Skeletal muscle tissue (tissue), 4 donors: ENCODE results near the gene LYPD6B. TPM values are rescaled to one million over a fixed set of nuclear protein-coding genes. Genes with fewer than 3 reads are reported as not detected.

Source experiments
- H3K27ac ChIP-seq: one replicate; pipeline ENCODE4 v1.7.0; 2013; ENCODE audit warnings: mild to moderate bottlenecking, low read depth, low read length, inconsistent platforms
- H3K27me3 ChIP-seq, 3 donors: one replicate each; pipeline ENCODE4 v1.7.0; 2013; ENCODE audit warnings: low read length in 3 of 3; ENCODE audit not compliant: control insufficient read depth in 3 of 3, insufficient read depth in 3 of 3
- H3K36me3 ChIP-seq, 3 donors: one replicate each; pipeline ENCODE4 v1.7.0; 2013; ENCODE audit warnings: low read length in 3 of 3; ENCODE audit not compliant: control insufficient read depth in 3 of 3, insufficient read depth in 3 of 3
- H3K4me1 ChIP-seq, 3 donors: one replicate each; pipeline ENCODE4 v1.7.0; 2013; ENCODE audit warnings: low read length in 3 of 3, mild to moderate bottlenecking in 3 of 3; ENCODE audit not compliant: control insufficient read depth in 3 of 3, insufficient read depth in 3 of 3
- H3K4me3 ChIP-seq, 3 donors: one replicate each; pipeline ENCODE4 v1.7.0; 2013; ENCODE audit warnings: low read length in 3 of 3
- H3K9ac ChIP-seq, 3 donors: one replicate each; pipeline ENCODE4 v1.7.0; 2013; ENCODE audit warnings: low read length in 3 of 3, mild to moderate bottlenecking in 3 of 3, moderate library complexity in 2 of 3, low read depth in 1 of 3
- H3K9me3 ChIP-seq, 3 donors: one replicate each; pipeline ENCODE4 v1.7.0; 2013; ENCODE audit warnings: low read length in 3 of 3; ENCODE audit not compliant: control insufficient read depth in 3 of 3
- total RNA-seq: library from RNA; depleted of rRNA; stranded (reverse); fragments of >200 nt; gene quantifications from one replicate; pipeline ENCODE4 v1.2.3, GENCODE V29; 2014
- donor health status: Osteomylitis.

LYPD6B gene
- total RNA-seq, 1 donor from 2014 or later: 0.52 TPM

DNA sequence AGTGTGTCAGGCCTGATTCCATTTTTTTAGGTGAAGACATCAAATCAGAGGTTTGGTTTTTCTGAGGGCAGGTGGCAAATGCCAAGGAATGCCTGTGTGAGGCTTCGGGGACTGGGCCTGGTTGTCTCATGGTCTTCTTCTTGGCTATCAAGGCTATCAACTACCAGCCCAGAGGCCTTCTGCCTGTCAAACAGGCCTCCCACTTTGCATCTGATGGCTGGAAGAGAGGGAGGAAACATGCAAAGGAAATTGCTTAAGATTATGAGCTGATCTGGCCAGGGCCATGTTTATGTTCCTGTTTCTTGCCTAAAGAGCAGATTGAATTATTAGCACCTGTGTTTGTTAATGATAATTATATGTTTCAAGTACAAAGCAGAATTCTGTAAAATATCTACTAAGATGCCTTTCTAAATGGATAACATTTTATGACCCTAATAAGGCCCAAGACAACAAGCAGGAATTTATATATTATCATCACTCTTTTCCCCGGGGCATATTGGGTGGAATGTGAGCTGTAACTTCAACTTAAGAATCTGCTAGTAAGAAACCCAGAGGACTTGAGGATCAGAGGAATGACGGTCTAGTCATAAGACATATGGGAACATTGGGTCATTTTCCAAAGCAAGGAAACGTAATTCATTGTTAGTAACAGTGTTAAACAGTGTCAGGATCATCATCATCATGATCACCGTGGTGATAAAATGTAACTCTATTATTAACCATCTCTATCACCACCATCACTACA, 123.2 kb downstream of the LYPD6B start:
- Histone ChIP-seq H3K36me3 (no peaks in the 10 kb centered on the region), H3K27ac (no peak overlapping the region), H3K9me3 (no peaks in the 10 kb centered on the region), H3K9ac (no peak overlapping the region), H3K4me3 (no peak overlapping the region), H3K4me1 (no peaks in the 10 kb centered on the region), H3K27me3 (no peaks in the 10 kb centered on the region)

DNA sequence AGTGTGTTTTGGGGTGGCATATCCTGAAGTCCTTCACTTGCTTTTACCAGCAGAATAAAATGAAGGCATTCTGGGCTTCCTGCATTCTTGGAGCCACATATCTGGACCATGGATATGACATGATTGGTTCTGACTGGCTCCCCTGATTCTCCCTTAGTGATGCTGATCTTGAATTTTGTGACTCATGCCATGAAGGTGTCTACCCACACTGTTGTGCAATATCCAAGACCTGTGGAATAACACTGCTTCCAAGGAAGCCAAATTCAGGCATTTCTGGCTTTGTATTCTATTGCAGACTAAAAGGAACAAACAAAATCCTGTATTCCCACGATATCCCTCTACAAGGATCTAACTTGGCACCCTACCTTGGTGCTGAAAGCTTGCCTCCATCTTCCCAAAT, 125.8 kb downstream of the LYPD6B start:
- Histone ChIP-seq H3K4me1 (no peaks in the 10 kb centered on the region), H3K9me3 (no peaks in the 10 kb centered on the region), H3K36me3 (no peaks in the 10 kb centered on the region), H3K9ac (no peak overlapping the region), H3K4me3 (no peak overlapping the region), H3K27ac (no peak overlapping the region), H3K27me3 (no peaks in the 10 kb centered on the region)

DNA sequence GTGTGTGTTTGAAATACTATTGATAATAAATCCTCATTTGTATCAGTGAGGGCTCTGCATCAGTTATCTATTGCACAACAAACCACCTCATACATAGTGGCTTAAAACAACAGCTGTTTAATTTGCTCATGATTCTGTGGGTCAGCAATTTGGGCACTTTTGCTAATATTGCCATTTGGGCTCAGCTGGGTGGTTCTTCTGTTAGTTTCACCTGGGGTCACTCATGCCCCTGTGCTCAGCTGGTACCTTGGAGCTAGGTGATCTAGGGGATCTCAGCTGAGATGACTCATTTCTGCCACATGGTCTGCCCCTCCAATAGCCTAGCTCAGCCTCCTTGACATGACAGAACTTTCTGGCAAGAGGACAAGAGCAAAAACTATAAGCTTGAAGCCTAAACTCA, 126.3 kb downstream of the LYPD6B start:
- Histone ChIP-seq H3K9ac (no peak overlapping the region), H3K27me3 (no peaks in the 10 kb centered on the region), H3K9me3 (no peaks in the 10 kb centered on the region), H3K4me3 (no peak overlapping the region), H3K4me1 (no peaks in the 10 kb centered on the region), H3K36me3 (no peaks in the 10 kb centered on the region), H3K27ac (no peak overlapping the region)

DNA sequence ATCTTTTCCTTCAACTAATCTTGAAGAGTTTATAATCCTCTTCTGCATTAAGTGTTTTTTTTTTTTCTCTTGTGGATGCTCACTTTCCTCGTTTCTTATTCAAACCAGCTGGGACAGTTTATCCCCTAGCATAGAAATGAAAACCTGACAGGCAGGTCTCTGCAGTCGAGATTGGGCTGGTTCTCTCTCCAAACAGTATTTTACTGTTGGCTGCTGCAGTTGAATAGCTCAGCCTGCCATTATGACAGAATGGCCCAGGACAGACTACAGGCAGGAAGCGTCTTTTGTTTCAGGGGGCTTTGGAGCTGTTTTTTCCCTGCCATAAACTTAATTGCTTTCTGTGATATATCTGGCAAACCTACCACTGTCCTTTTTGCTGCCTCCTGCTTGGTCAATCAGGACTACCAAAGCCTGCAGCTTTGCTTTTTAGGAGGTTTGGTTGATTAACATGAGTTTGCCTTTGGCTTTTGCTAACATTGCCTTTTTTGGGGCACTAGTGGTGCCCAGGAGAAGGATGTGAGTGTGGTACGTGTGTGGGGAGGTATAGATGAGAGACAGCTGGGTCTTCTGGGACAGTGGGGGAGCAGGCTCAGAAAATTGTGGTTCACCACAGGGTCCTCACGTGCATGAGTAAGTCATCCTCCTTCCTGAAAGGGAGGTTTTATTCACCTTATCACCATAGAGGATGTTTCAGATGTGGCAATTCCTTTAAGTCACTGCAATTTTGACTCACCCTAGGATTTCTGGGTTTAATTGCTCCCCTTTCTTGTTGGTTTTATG, 128.7 kb downstream of the LYPD6B start:
- no peaks in the 10 kb centered on the region for H3K9me3 ChIP-seq
- no peak overlapping the region for H3K27ac ChIP-seq
- no peaks in the 10 kb centered on the region for H3K4me1 ChIP-seq
- no peaks in the 10 kb centered on the region for H3K36me3 ChIP-seq
- H3K27me3 ChIP-seq: no peaks in the 10 kb centered on the region
- H3K4me3 ChIP-seq: no peak overlapping the region
- H3K9ac ChIP-seq: no peak overlapping the region

DNA sequence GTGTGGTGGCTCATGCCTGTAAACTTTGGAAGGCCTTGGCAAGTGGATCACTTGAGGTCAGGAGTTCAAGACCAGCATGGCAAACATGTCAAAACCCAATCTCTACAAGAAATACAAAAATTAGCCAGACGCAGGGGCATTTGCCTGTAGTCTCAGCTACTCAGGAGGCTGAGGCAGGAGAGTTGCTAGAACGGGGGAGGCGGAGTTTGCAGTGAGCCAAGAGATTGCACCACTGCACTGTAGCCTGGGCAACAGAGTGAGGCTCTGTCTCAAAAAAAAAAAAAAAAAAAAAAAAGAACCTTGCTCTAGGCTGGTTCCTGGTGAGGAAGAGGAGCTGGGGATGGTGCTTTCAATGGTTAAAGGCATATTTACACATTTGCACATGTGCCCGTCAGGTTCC, 129.4 kb downstream of the LYPD6B start:
- Histone ChIP-seq H3K27ac (no peak overlapping the region), H3K27me3 (no peaks in the 10 kb centered on the region), H3K36me3 (no peaks in the 10 kb centered on the region), H3K9me3 (no peaks in the 10 kb centered on the region), H3K9ac (no peak overlapping the region), H3K4me1 (no peaks in the 10 kb centered on the region), H3K4me3 (no peak overlapping the region)

DNA sequence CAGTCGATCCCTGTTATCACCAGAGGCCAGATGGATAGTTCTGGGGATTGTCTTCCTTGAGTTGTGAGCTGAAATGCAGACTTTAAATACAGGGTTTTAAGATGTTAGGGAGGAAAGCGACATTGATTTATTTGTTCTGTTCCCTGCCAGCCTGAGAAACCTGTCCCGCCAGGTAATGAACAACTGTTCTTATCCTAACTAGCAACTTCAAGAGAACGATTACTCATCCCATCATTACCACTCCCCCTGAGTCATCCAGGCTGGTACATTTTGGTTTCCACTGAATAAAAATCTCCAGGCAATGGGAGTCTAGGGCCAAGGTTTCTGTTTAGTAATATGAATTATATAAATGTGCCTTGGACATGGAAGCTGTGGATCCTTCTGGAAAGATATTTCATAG, 131.2 kb downstream of the LYPD6B start:
- Histone ChIP-seq H3K9me3 (no peaks in the 10 kb centered on the region), H3K4me1 (no peaks in the 10 kb centered on the region), H3K4me3 (no peak overlapping the region), H3K9ac (no peak overlapping the region), H3K27ac (no peak overlapping the region), H3K36me3 (no peaks in the 10 kb centered on the region), H3K27me3 (no peaks in the 10 kb centered on the region)

DNA sequence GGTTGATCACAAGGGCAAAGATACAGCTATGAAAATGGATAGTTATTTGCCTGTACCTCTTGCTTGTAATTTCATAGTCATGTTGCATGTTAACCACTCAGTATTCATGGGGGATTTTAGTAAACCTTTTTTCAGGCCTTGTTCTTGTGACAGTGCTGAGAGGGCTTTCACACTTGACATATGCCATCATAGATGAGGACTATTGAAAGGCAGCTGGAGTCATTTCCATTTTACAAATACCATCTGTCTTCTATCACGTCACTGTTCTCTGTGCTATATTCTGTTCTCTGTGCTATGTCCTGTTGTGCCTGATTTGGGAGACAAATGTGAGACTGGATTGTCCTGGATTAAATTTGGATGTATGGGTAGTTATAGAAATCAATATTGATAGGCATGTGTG, 131.7 kb downstream of the LYPD6B start:
- H3K4me3 ChIP-seq: no peak overlapping the region
- H3K9me3 ChIP-seq: no peaks in the 10 kb centered on the region
- no peaks in the 10 kb centered on the region for H3K27me3 ChIP-seq
- no peak overlapping the region for H3K9ac ChIP-seq
- H3K36me3 ChIP-seq: no peaks in the 10 kb centered on the region
- H3K4me1 ChIP-seq: no peaks in the 10 kb centered on the region
- no peak overlapping the region for H3K27ac ChIP-seq

DNA sequence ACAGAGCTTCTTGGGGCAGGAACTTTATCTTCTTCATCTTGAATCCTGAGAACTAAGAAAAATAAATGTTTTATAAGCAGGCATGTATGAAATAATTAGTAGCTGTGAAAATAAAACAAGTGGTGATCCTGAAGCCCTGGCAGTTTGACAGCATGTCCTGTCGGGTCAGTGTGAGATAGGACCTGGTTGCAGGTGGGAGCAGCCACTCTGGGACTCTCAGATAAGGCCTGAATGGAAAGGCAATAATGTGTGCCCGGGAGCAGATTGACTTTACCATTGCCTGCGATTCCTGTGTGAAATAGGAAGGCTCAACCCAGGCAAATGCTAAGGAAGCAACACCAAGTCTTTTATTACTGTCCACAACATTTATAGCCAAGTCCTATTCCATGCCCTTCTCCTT, 132.4 kb downstream of the LYPD6B start:
- Histone ChIP-seq H3K4me1 (no peaks in the 10 kb centered on the region), H3K27me3 (no peaks in the 10 kb centered on the region), H3K36me3 (no peaks in the 10 kb centered on the region), H3K9me3 (no peaks in the 10 kb centered on the region), H3K9ac (no peak overlapping the region), H3K4me3 (no peak overlapping the region), H3K27ac (no peak overlapping the region)

DNA sequence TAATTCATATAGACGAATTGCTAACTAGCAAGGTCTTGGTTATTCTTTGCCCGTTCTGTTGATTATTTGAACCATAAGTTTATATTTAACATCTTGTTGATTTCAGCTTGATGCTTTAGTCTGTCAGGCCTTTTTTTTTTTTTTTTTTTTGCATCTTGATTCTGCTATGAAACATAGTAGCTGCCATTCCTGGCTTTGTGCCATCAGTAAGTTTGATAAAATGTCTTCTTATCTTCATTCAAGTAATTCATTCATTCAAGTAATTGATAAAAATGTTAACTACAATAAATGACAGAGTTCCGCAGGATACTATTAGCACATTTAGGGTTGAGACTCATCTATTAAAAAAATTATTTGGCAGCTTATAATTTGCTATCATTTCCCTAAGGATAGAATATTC, 134.7 kb downstream of the LYPD6B start:
- no peak overlapping the region for H3K4me3 ChIP-seq
- no peak overlapping the region for H3K27ac ChIP-seq
- no peaks in the 10 kb centered on the region for H3K36me3 ChIP-seq
- no peak overlapping the region for H3K9ac ChIP-seq
- no peaks in the 10 kb centered on the region for H3K9me3 ChIP-seq
- H3K27me3 ChIP-seq: no peaks in the 10 kb centered on the region
- H3K4me1 ChIP-seq: no peaks in the 10 kb centered on the region

DNA sequence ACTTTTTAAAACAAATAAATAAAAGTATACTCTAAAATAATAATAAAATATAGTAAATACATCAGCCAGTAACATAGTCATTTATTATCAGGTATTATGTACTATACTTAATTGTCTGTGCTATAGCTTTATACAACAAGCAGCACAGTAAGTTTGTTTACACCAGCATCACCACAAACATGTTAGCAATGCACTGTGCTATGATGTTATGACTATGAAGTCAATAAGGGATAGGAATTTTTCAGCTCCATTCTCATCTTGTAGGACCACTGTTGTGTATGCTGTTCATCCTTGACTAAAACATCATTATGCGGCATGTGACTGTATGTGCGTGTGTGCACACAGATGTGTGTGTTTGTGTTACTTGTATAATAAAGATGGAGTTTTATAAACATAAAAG, 137.5 kb downstream of the LYPD6B start:
- H3K27me3 ChIP-seq: no peaks in the 10 kb centered on the region

More for the DNA sequence above, 137.5 kb downstream of the LYPD6B start:
- Histone ChIP-seq H3K27ac (no peak overlapping the region), H3K9me3 (no peaks in the 10 kb centered on the region), H3K4me1 (no peaks in the 10 kb centered on the region), H3K36me3 (no peaks in the 10 kb centered on the region), H3K9ac (no peak overlapping the region), H3K4me3 (no peak overlapping the region)
